GM19193 (cell line): ENCODE results near the gene PFDN1.

Source experiments
- POLR2A ChIP-seq: IDR thresholded peaks from 4 replicates; pipeline ENCODE4 v1.6.1; 2011; ENCODE audit not compliant: insufficient read depth, insufficient read length; ENCODE audit errors: extremely low read depth

Gene PFDN1

GRCh38 chr5:140302786-140303639 lies at the start of gene PFDN1:
Gene PFDN1 (minus strand): TSS chr5:140303101. CDS start chr5:140303073, 28 bp downstream.
- peak; percentile 78 for TF ChIP-seq POLR2A

GRCh38 chr5:140351609-140352334 lies 48.9 kb upstream of the PFDN1 start:
- TF ChIP-seq POLR2A: no peak

GRCh38 chr5:140349244-140349643 lies 46.3 kb upstream of the PFDN1 start:
- TF ChIP-seq POLR2A: no peak

- TF ChIP-seq POLR2A: no peak
These were observed 45.2 kb upstream of the PFDN1 start for GRCh38 chr5:140348104-140348503.

DNA sequence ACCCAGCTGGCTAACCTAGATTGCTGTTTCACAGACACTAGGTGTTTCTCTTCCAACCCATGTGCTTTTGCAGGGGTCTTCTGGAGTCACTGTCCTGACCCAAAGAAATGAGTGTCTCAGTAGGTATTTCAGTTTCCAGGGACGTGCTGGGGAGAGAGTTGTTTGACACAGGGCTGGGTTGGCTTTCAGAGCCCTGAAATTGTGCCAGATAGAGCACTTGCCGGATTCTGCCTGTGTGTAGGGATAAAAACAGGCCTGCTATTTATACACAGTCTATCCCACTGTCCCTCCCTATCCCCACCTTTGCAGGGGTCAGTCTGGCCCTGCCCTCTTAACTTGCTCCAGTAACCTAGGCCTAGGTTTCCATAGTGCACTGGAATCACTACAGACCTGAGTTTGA lies 44.5 kb upstream of the PFDN1 start:
- no peak for TF ChIP-seq POLR2A

- TF ChIP-seq POLR2A: peak; percentile 35
These were observed 43.7 kb upstream of the PFDN1 start, which contains the start of gene HBEGF for GRCh38 chr5:140346348-140347221. Gene HBEGF (minus strand): TSS chr5:140346603. CDS start chr5:140346328, 275 bp downstream.

GRCh38 chr5:140345919-140346347 lies 43.0 kb upstream of the PFDN1 start:
- no peak for TF ChIP-seq POLR2A

DNA sequence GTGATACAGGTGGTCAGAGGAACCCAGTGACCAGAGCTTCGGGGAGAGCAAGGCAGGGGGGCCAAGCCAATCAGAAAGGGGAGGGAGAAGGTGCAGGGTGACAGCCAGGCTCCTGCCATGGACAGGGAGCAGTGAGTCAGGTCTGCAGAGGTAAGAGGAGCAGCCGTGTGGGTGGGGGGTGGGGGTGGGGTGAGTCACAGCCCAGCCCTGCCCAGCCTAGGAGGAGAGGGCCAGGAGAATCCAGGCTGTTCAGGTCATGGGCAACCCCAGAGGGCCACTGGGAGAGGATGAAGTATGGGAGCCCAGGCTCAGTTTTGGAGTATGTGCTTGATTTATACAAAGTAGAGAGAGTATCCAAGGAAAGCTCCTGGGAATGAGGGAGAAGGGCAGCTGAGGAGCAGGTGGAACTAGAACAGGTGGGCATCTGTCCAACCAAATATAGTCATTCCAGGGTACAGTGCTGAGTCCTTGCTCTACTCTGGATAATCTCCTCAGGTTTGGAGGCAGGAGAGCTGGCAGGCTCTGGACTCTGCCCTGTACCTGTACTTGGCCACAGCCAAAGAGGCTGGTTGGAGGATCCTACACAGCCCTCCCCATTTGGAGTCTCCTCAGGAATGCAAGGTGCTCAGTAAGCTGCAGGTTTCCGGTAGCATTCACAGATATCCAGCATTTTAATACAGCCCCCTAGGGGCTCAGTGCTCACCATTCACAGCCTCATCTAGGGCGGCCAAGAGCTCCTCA lies 42.0 kb upstream of the PFDN1 start:
- no peak for TF ChIP-seq POLR2A

DNA sequence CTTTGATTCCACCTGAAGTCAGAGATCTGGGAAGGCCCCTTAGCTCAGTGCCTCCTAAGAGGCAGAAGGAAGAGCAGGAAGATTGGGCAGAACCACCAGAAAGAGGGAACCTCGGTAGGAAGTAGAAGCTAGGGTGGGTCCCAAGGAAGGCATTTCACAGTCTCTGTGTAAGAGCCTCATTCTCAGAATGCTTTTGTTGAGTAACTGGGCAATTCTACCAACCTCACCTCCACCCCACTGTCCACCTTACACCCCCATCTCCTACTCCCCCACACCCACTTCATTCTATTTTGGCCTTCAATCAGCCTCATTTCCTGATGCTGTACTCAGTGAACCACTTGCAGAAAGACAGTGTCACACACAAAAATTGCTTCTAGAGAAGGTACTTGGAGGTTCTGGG lies 40.0 kb upstream of the PFDN1 start:
- TF ChIP-seq POLR2A: no peak

- TF ChIP-seq POLR2A: peak; percentile 16
These were observed 39.4 kb upstream of the PFDN1 start for GRCh38 chr5:140342287-140342686.

- TF ChIP-seq POLR2A: no peak
These were observed 38.7 kb upstream of the PFDN1 start for GRCh38 chr5:140341591-140341990.

DNA sequence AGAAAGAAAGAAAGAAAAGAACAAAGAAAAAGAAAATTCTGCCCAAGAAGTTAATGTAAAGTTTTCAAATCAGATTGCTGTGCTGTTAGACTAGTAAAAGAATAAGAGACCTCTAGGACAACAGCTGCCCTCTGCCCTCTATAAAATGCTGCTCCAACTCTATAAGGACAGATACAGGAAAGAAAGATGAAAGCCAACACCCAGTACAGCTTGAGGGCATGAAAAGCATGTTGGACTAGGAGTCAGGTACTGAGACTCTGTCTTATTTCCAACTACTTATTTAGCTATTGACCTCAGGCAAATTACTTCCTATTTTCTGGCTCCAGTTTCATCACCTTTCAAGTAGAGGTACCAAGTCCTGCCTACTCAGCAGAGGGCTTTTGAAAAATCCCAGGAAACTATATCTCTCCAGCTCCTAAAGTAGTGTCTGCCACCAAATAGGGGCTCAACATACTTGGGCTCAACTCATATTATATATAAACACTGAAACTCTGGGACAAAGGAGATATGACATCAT lies 37.8 kb upstream of the PFDN1 start:
- TF ChIP-seq POLR2A: no peak

- no peak for TF ChIP-seq POLR2A
These were observed 36.7 kb upstream of the PFDN1 start for GRCh38 chr5:140339636-140340035.

DNA sequence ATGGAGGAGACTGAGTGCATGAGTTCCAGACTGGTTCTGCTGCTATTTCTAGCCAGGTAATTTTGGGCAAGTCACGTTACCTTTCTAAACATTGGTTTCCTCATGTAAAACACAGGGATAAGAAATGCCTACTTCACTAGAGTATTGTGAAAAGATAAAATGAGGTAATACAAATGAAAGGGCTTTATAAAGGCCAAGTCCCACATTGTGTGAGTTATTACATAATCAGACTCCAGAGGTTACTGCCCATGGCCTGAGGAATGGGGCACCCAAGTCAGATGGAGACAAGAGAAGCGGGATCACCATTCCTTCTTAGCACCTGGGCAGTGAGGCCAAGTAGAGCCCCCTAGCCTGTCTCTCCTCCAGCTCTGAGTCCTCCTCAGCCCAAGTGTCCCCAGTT lies 36.0 kb upstream of the PFDN1 start:
- TF ChIP-seq POLR2A: no peak
